ENCODE measurements around the gene CSRP2. TPM values are rescaled to one million over a fixed set of nuclear protein-coding genes. Genes with fewer than 3 reads are reported as not detected.

The CSRP2 gene
- total RNA-seq, 1 donor from 2014 or later: 139 TPM

DNA sequence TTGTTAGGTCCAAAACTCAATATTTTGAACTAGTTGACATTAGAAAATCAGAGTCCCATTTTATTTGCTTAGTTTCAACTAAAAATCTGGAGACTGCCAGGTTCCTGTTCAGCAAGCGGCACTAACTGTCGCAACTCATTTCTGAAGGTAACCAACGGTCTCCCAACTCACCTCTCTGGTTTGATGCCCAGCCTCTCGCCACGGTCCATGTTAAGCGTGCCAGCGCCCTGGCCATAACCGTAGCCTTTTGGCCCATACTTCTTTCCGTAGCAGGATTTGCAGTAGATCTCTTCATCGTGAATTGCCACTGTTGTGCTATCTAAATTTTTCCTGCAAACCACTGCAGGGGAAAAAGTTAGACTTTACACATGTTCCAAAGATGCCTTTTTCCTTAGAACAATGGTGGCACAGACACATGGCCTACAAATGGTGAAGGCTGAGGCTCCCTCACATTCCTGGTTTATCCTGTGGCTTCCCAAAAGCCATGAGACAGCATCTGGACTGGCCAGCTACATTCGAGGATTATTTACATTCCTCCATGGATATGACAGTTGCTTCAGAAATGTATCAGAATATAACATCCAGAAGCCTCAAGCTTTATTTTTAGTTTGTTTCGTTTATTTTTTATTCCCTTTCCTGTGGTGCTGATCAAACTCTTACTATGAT, 15.7 kb downstream of the CSRP2 start:
- DNase-seq (ENCODE audit: low read depth): no peak

GRCh38 chr12:76860256-76860655, 18.6 kb downstream of the CSRP2 start:
- no peak for DNase-seq (ENCODE audit: low read depth)

DNA sequence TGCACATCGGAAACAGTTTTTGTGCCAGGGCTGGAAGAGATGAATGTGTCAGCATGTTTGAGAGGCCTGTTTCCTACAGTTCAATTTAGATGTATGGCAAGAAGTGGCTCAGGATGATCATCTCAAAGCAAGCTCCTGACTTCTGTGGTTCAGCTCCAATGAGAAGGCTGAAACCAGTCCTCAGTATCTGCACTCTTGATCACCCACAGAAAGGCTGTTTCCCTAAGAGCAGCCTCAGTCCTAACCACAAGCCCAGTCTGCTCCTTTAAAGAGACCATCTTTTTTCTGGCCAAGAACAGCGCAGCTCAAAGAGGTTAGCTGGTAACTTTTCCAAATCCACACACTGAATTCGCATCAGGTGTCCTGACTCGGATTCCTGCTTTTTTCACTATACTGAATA, 19.2 kb downstream of the CSRP2 start:
- DNase-seq (ENCODE audit: low read depth): no peak

DNA sequence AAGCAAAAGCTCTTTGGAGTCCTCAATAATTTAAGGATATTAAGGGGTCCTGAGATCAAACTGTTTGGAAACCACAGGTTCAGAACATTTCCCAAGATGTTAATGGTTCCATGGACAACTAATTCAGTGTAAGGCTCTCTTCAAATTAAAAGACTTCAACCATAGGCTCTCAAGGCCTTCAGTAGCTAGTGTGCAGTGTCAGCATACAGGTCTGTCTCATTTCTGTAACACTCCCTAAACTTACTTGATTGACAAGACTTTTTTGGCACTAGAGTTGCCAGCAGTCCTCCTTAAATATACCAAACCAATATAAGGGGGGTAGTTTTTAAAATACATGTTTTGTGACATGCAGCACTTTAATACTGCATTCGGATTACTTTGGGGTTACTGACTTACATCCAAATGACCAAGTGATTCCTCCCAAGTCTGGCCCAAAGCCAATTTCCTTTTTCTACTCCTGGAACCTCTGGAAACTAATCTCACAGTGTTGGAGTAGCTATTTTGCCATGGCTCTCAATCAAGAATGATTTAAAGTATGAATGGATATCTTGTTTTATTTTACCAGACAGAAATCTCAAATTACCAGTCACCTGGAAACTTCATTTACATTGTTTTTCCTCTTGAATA, 22.7 kb downstream of the CSRP2 start:
- DNase-seq (ENCODE audit: low read depth): no peak

- no peak for DNase-seq (ENCODE audit: low read depth)
Observed at GRCh38 chr12:76855271-76855670, 23.5 kb downstream of the CSRP2 start.

GRCh38 chr12:76852106-76852505, 26.7 kb downstream of the CSRP2 start:
- DNase-seq (ENCODE audit: low read depth): no peak

GRCh38 chr12:76848132-76848531, 30.7 kb downstream of the CSRP2 start:
- no peak for DNase-seq (ENCODE audit: low read depth)

- DNase-seq (ENCODE audit: low read depth): no peak
Observed at GRCh38 chr12:76847260-76847659, 31.6 kb downstream of the CSRP2 start.

GRCh38 chr12:76836633-76837032, 42.2 kb downstream of the CSRP2 start:
- DNase-seq (ENCODE audit: low read depth): no peak

DNA sequence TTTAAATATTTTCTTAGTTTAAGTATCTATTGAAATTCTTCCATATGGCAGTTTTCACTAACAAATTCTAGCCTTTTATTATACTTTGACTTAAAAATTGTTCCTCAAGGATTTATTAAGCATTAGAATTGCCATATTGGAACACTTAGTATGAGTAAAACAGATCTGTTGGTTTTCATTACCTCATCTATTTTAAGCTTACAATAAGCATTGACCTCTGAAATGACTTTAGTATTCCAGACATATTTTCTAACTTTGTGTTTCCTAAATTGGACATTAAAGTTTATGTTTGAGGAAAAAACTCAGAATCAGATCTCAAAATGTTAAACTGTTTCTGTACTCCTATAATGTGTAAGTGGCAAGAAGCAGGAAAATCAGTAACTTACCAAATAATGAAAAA, 48.4 kb downstream of the CSRP2 start:
- no peak for DNase-seq (ENCODE audit: low read depth)

DNA sequence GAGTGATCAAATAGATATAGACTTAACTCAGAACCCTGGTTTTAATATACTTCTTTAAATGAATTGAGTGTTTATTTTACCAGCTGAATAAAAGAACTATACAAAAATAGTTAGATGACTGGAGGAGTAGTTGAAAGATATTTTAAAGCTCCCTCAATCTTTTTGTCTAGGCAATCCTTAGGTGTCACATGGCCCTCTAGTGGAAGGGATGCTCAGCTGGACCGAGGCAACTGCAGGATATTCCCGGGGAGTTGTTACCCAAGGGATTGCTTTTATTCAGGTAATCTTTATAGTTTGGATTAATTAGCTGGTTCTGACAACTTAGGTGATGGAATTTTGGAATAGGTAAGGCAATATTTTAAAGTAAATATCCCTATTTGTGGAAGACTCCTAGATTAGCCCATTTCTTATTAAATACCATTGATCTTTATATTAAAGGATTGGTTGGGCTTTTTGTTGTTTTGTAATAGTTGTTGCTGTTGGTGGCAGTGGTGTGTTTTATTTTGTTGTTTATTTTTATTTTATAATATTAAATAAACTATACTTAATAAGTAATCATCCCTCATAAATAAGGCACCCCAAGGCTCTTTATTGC, 57.8 kb downstream of the CSRP2 start:
- peak; percentile 31 for DNase-seq (ENCODE audit: low read depth)

- no peak for DNase-seq (ENCODE audit: low read depth)
Observed at GRCh38 chr12:76813972-76814371, 64.8 kb downstream of the CSRP2 start.

DNA sequence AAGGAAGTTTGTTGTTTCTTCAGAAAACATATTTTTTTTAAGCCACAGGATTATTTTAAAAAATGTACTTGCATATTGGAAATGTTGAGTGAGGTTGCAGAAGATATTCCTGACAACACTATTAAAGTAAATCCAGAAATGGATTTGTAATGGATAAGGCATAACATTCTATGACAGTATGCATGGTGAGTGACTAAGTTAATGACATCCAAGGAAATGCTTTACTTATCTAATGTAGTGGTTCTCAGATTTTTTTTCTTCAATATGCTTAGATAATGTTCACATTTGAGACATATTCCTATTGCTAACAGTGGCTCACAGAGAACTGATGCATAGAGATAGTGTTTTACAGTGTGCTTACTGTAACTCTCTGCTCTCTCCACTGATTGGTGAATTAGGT, 65.6 kb downstream of the CSRP2 start:
- DNase-seq (ENCODE audit: low read depth): no peak

DNA sequence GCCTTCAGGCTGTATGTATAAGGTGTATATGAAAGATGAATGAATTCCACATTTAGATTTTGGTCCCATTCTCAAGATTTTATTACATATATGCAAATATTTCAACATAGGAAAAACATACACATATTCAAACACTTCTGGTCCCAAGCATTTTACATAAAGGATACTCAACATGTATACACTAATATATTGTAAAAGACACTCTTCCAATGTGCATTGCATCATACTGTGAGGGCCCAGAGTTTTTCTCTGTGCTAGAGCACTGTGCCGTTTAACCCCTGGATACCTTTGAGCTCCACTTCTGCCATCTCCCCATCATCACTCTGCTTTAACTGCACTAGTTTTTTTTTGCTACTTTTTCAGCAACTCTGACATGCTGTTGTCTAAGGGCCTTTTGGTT, 66.8 kb downstream of the CSRP2 start:
- DNase-seq (ENCODE audit: low read depth): no peak

DNA sequence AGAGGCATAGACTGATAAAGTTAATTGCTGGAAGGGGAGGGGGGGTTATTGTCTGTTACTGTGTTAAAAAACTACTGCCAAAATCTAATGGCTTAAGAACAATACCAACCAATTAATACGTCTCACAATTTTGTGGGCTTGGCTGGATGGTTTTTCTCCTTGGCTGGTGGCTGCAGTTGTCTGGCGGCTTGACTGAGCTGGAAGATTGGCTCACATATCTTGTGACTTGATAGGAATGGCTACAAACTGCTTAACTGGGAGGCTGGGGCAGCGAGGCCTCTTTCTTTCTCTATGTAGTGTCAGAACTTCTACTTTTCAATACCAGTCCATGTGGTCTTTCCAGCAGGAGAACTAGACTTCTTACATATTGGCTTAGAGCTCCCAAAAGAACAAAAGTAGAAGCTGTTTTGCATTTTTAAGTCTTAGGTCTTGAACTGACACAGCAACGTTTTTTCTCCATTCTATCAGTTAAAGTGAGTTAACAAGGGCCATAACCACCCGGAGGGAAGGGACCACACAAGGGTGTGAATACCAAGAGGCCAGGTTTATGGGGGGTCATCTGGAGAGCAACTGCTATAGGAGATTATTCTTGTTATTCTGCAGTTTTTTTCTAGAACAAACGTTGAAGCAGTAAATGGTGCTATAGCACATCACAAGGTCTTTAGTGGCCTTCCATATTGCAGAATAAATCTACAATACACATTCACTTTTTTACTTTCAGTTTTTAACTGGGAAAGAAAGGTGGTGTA, 68.0 kb downstream of the CSRP2 start:
- no peak for DNase-seq (ENCODE audit: low read depth)

Other genes with a start within 250 kb of the CSRP2 start
- gene ZDHHC17, start 114.9 kb downstream of the CSRP2 start, total RNA-seq: 46.4 and 56.2 TPM in 2 replicates
- 0.99 and 5.2 TPM in 2 replicates for gene E2F7, start 186.6 kb upstream of the CSRP2 start, total RNA-seq

Measured in renal cortical epithelial cell (primary cell).